Measurements from ENCODE around the gene FEM1C.

GRCh38 chr5:115558388-115558956 lies 13.9 kb upstream of the FEM1C start:
- no peak for TF ChIP-seq CTCF (conservative IDR thresholded peaks at IDR 0.05)
- TF ChIP-seq ZFX (IDR thresholded peaks at IDR 0.05): no peak

Measured in C4-2B (cell line).